Esophagus muscularis mucosa (tissue), 4 donors: ENCODE measurements around the gene UNC13C. TPM values are rescaled to one million over a fixed set of nuclear protein-coding genes. Genes with fewer than 3 reads are reported as not detected.

Experiments
- DNase-seq: peaks from one replicate; pipeline ENCODE4 v3.0.0-alpha.2; 2017; ENCODE audit errors: extremely low spot score
- H3K27ac ChIP-seq, 4 donors: fragments of 200-600 bp; sonication (generic); replicated peaks in 1 of 4; 1 replicate in 3 of 4; 2 replicates in 1 of 4; pipeline ENCODE4 v1.5.1; 2016 to 2019; ENCODE audit warnings: mild to moderate bottlenecking in 1 of 4
- H3K27me3 ChIP-seq, 4 donors: fragments of 200-600 bp; sonication (generic); one replicate each; pipeline versions ENCODE4 v1.5.1 to v1.6.0; 2016 to 2019
- H3K36me3 ChIP-seq, 4 donors: fragments of 200-600 bp; sonication (generic); one replicate each; pipeline ENCODE4 v1.5.1; 2016 to 2019
- H3K4me1 ChIP-seq, 4 donors: fragments of 200-600 bp; sonication (generic); one replicate each; pipeline ENCODE4 v1.5.1; 2016 to 2019
- H3K4me3 ChIP-seq, 4 donors: fragments of 200-600 bp; sonication (generic); 1 replicate in 2 of 4; 2 replicates in 2 of 4; pipeline ENCODE4 v1.5.1; 2016 to 2019; ENCODE audit warnings: mild to moderate bottlenecking in 4 of 4, moderate library complexity in 1 of 4
- H3K9me3 ChIP-seq, 4 donors: fragments of 200-600 bp; sonication (generic); 1 replicate in 3 of 4; 2 replicates in 1 of 4; pipeline ENCODE4 v1.5.1; 2016 to 2019
- EP300 ChIP-seq: sonication (generic); formaldehyde crosslinking; IDR thresholded peaks from one replicate; pipeline ENCODE4 v1.6.1; 2017; ENCODE audit warnings: antibody characterized with exemption
- POLR2A ChIP-seq: fragments of 450-650 bp; IDR thresholded peaks from one replicate; pipeline ENCODE4 v1.6.1; 2017; ENCODE audit warnings: antibody characterized with exemption, moderate library complexity, mild to moderate bottlenecking, low read depth
- POLR2AphosphoS5 ChIP-seq, 2 donors: sonication (generic); formaldehyde crosslinking; IDR thresholded peaks; one replicate each; pipeline ENCODE4 v1.6.1; 2017; ENCODE audit warnings: antibody characterized with exemption in 2 of 2
- WGBS: methylation state at CpG from one replicate; pipeline ENCODE4 v1.1.5; 2018; 5-methylcytosine and 5-hydroxymethylcytosine counted together
- intact Hi-C: fragments of 100-400 bp; cut with DNase I; formaldehyde crosslinking; loops from one replicate; pipeline ENCODE4 v1.15.1; 2023
- total RNA-seq, 4 donors: library from RNA; depleted of rRNA; stranded (reverse); fragments of >200 nt; gene quantifications; one replicate each; pipeline versions ENCODE4 v1.1.0 to v1.2.1, GENCODE V29; 2016
- TF ChIP-seq, protein P1 (sequence below), 3 experiments: fragments of 200-600 bp in 2 of 3; fragments of 450-650 bp in 1 of 3; sonication (generic) in 2 of 3; IDR thresholded peaks; one replicate each; pipeline ENCODE4 v1.5.1; 2017 to 2019; ENCODE audit warnings: antibody characterized with exemption in 3 of 3, mild to moderate bottlenecking in 2 of 3, moderate library complexity in 1 of 3

UNC13C gene
- total RNA-seq, 4 donors from 2014 or later: 0.17 to 4.2 (median 0.59) TPM

DNA sequence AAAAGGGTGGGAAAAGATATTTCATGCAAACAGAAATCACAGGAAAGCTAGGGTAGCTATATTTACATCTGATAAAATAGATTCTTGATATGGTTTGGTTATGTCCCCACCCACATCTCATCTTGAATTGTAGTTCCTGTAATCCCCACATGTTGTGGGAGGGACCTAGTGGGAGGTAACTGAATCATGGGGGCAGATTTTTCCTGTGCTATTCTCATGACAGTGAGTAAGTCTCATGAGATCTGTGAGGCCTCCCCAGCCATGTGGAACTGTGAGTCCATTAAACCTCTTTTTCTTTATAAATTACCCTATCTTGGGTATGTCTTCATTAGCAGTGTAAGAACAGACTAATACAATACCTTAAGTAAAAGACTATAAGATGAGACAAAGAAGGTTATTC is 660.4 kb downstream of the UNC13C start:
- Histone ChIP-seq H3K9me3 (peaks cover 0 to 9% (median 3%) of the 10 kb centered on the region in 4 donors), H3K4me1 (no peaks in the 10 kb centered on the region), H3K27me3 (no peaks in the 10 kb centered on the region), H3K36me3 (no peaks in the 10 kb centered on the region), H3K4me3 (no peak overlapping the region), H3K27ac (no peak overlapping the region)
- no peak for TF ChIP-seq POLR2A
- TF ChIP-seq, protein P1, sequence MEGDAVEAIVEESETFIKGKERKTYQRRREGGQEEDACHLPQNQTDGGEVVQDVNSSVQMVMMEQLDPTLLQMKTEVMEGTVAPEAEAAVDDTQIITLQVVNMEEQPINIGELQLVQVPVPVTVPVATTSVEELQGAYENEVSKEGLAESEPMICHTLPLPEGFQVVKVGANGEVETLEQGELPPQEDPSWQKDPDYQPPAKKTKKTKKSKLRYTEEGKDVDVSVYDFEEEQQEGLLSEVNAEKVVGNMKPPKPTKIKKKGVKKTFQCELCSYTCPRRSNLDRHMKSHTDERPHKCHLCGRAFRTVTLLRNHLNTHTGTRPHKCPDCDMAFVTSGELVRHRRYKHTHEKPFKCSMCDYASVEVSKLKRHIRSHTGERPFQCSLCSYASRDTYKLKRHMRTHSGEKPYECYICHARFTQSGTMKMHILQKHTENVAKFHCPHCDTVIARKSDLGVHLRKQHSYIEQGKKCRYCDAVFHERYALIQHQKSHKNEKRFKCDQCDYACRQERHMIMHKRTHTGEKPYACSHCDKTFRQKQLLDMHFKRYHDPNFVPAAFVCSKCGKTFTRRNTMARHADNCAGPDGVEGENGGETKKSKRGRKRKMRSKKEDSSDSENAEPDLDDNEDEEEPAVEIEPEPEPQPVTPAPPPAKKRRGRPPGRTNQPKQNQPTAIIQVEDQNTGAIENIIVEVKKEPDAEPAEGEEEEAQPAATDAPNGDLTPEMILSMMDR (IDR thresholded peaks at IDR 0.05): no peak
- TF ChIP-seq POLR2AphosphoS5 (IDR thresholded peaks at IDR 0.05): no peak
- no peak for TF ChIP-seq EP300
- intact Hi-C loops: no loop called here
- no peak for DNase-seq

GRCh38 chr15:54640873-54641272 is 662.6 kb downstream of the UNC13C start:
- Histone ChIP-seq H3K4me1 (no peaks in the 10 kb centered on the region), H3K27ac (no peak overlapping the region), H3K4me3 (no peak overlapping the region), H3K27me3 (no peaks in the 10 kb centered on the region), H3K36me3 (no peaks in the 10 kb centered on the region), H3K9me3 (peaks cover 0 to 9% (median 3%) of the 10 kb centered on the region in 4 donors)
- TF ChIP-seq, protein P1 (IDR thresholded peaks at IDR 0.05): no peak
- TF ChIP-seq EP300 (no peak), POLR2AphosphoS5 (IDR thresholded peaks at IDR 0.05) (no peak), POLR2A (no peak)
- 67% methylated on average over 2 of the region's 2 CpGs for WGBS
- intact Hi-C loops: no loop called here
- no peak for DNase-seq

DNA sequence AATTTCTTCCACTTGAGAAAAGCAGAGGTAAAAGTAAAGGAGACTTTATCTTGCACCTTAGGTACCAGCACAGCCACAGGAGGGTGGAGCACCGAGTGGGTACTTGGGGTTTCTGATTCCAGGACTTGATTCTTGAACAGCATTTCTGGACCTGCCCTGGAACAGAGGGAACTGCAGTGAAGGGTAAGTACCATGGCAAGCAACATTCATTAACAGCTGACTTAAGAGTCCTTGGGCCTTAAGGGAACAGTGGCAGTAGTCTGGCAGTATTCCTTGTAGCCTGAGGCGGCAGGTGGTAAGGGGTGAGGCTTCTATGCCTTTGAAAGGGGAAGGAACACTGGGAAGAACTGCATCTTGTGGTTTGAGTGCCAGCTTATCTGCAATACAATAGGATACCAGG is 666.6 kb downstream of the UNC13C start:
- intact Hi-C loops: no loop called here
- peaks cover 0 to 14% (median 9%) of the 10 kb centered on the region in 4 donors for H3K9me3 ChIP-seq
- no peak overlapping the region for H3K4me3 ChIP-seq
- H3K4me1 ChIP-seq: no peaks in the 10 kb centered on the region
- WGBS: 100% methylated on average over 2 of the region's 2 CpGs
- no peaks in the 10 kb centered on the region for H3K36me3 ChIP-seq
- no peaks in the 10 kb centered on the region for H3K27me3 ChIP-seq
- no peak for TF ChIP-seq POLR2AphosphoS5 (IDR thresholded peaks at IDR 0.05)
- TF ChIP-seq POLR2A: no peak
- TF ChIP-seq, protein P1 (IDR thresholded peaks at IDR 0.05): no peak
- TF ChIP-seq EP300: no peak
- H3K27ac ChIP-seq: no peak overlapping the region
- no peak for DNase-seq

GRCh38 chr15:54659646-54660045 is 681.4 kb downstream of the UNC13C start:
- intact Hi-C loops: no loop called here

More at GRCh38 chr15:54659646-54660045, 681.4 kb downstream of the UNC13C start:
- Histone ChIP-seq H3K27me3 (no peaks in the 10 kb centered on the region), H3K4me1 (no peaks in the 10 kb centered on the region), H3K27ac (no peak overlapping the region), H3K9me3 (no peaks in the 10 kb centered on the region), H3K4me3 (no peak overlapping the region), H3K36me3 (no peaks in the 10 kb centered on the region)
- TF ChIP-seq POLR2A (no peak), EP300 (no peak), POLR2AphosphoS5 (IDR thresholded peaks at IDR 0.05) (no peak)
- TF ChIP-seq, protein P1 (IDR thresholded peaks at IDR 0.05): no peak
- DNase-seq: no peak
- 74% methylated on average over 2 of the region's 2 CpGs for WGBS
